DMS79 treated with DMSO at 0.1 percent for 48 hours (cell line): ENCODE results near the gene TMEM156.
"Not testable (repeated sequence)": the region's sequence is repeated elsewhere in the genome, so short reads cannot be mapped to it uniquely, and the experiment has no call there.

ENCODE experiments used
- DNase-seq: peaks from one replicate; lab custom pipeline; 2025; lab: John Stamatoyannopoulos, UW

TMEM156 gene

GRCh38 chr4:38990241-38990640 lies 42.0 kb downstream of the TMEM156 start:
- DNase-seq, result no peak

- no peak for DNase-seq
Observed at GRCh38 chr4:38989487-38989886, 42.7 kb downstream of the TMEM156 start.

GRCh38 chr4:38988353-38988752 lies 43.9 kb downstream of the TMEM156 start:
- not testable (repeated sequence) for DNase-seq

GRCh38 chr4:38987491-38987890 lies 44.7 kb downstream of the TMEM156 start:
- no peak for DNase-seq

GRCh38 chr4:38985410-38986100 lies 46.7 kb downstream of the TMEM156 start:
- no peak for DNase-seq

GRCh38 chr4:38983787-38984598 lies 48.2 kb downstream of the TMEM156 start:
- DNase-seq, result no peak

GRCh38 chr4:38983291-38983690 lies 48.9 kb downstream of the TMEM156 start:
- DNase-seq, result no peak

GRCh38 chr4:38982361-38983095 lies 49.7 kb downstream of the TMEM156 start:
- DNase-seq, result no peak

GRCh38 chr4:38980903-38981676 lies 51.1 kb downstream of the TMEM156 start:
- DNase-seq, result no peak

- no peak for DNase-seq
Observed at GRCh38 chr4:38979511-38980230, 52.5 kb downstream of the TMEM156 start.

GRCh38 chr4:38979081-38979480 lies 53.1 kb downstream of the TMEM156 start:
- DNase-seq, result no peak

- no peak for DNase-seq
Observed at GRCh38 chr4:38976308-38976707, 55.9 kb downstream of the TMEM156 start.

- DNase-seq, result no peak
Observed at GRCh38 chr4:38968668-38969067, 63.5 kb downstream of the TMEM156 start.

- DNase-seq, result no peak
Observed at GRCh38 chr4:38967260-38968095, 64.7 kb downstream of the TMEM156 start.

- DNase-seq, result no peak
Observed at GRCh38 chr4:38965866-38966265, 66.3 kb downstream of the TMEM156 start.

GRCh38 chr4:38964942-38965775 lies 67.0 kb downstream of the TMEM156 start:
- DNase-seq, result no peak

- DNase-seq, result not testable (repeated sequence)
Observed at GRCh38 chr4:38959248-38959647, 73.0 kb downstream of the TMEM156 start.

GRCh38 chr4:38958453-38959190 lies 73.6 kb downstream of the TMEM156 start:
- DNase-seq, result no peak

- no peak for DNase-seq
Observed at GRCh38 chr4:38957893-38958292, 74.3 kb downstream of the TMEM156 start.
